GM12891 (cell line): ENCODE results near the gene GRM7.

Experiments used
- POLR2A ChIP-seq: IDR thresholded peaks from 2 replicates; pipeline ENCODE4 v1.6.1; 2011; ENCODE audit warnings: low read depth, low read length, control low read depth
- POLR2AphosphoS5 ChIP-seq: IDR thresholded peaks from 2 replicates; pipeline ENCODE4 v1.6.1; 2011; ENCODE audit warnings: low read depth, low read length, control low read depth

GRCh38 chr3:7292362-7292761 is 431.4 kb downstream of the GRM7 start:
- TF ChIP-seq POLR2A (no peak), POLR2AphosphoS5 (no peak)
